ENCODE measurements around the gene METTL23.

Gene METTL23

DNA sequence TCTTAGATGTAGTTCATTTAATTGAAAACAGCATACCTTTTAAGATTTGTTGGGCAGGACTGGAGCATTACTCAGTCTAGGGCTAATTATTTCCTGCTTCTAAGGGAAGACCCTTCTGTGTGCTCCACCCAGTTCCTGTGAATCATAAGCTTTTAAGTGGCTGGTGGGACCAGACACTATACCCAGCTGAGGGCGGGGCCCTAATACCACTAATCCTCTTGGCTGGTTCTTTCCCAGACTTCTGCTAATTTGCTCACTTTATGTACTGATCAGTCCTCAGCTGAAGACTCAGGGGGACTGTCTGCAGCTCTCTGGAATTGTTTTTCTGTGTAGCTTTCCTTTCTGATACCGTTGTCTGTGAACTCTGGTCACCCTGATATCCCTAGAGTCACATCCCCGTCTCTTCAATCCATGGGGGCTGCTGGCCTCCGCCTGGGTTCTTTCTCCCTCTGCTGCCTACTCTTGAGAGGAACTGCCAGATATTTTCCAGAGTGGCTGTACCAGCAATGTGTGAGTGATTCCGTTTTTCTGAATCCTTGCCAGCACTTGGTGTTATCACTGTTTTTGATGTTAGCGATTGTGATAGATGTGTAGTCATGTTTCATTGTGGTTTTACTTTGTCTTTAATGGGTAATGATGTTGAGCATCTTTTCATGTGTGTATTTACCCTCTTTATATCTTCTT lies 46.3 kb downstream of the METTL23 start:
- no peak for DNase-seq (ENCODE audit: low read depth)

DNA sequence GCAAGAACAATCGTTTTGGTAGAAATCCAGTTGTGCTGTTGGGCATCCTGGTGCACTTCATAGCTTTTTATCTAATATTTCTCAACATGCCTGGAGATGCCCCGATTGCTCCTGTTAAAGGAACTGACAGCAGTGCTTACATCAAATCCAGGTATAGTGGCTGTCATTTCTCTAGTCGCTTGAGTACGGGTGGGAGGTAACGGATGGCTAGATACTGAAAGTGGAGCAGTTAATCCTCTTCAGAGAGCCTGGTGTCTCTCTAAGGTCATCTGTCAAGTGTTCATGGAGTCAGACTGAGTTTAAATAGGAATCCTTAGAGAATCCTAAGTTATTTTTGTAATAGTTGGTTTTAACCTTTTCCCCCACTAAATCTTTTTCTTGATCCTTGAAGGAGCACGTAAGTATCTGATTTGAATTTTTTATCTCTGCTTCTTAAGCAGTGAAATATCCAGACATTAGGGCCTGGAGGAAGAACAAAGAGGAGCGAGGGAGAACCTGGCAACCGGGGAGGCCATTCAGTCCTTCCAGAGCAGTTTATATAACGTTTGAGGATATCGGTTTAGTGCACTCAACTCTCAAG lies 48.5 kb downstream of the METTL23 start:
- DNase-seq (ENCODE audit: low read depth), result no peak

DNA sequence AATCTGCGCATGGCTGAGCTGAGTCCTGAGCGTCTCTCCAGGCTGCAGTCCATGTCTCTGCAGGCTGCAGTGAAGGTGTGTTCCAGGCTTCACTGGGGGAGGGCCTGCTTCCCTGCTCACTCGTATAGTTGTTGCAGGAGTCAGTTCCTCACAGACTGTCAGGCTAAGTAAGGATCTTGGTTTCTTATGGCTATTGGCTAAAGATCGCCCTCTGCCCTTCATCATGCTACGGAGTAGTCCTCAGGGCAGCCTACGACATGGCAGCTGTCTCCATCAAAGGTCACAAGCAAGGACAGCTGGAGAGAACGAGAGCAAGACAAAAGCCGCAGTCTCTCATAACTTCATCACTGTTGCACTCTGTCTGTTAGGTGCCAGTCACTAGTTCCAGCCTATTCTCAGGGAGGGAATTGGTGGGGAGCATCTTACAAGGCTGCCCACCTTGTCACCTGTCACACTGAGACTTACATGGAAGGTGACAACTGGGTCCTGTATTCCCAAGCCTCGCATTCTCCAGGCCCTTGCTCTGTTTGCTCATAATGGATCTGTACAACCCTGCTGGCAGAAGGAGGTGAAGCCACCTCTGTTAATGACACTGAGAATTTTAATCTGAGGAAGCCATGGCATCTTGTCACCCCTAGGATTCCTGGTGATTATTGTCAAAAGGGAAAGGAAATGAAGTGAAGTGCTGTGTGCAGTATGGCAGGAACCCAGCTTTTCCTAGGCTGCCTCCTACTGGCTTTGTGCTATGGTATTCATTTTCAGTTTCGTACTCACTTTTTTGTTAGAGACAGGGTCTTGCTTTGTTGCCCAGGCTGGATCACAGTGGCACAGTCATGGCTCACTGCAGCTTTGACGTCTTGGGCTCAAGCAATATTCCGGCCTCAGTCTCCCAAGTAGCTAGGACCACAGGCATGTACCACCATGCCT lies 54.7 kb downstream of the METTL23 start:
- DNase-seq (ENCODE audit: low read depth), result no peak

- DNase-seq (ENCODE audit: low read depth), result no peak
Observed at GRCh38 chr17:76783146-76783545, 56.5 kb downstream of the METTL23 start.
